GM12878 (cell line): Measurements from ENCODE around the gene DEFB115. TPM values are rescaled to one million over a fixed set of nuclear protein-coding genes. Genes with fewer than 3 reads are reported as not detected.

Source experiments
- CREB1 ChIP-seq: IDR thresholded peaks from 2 replicates; pipeline ENCODE4 v1.6.1; 2012; ENCODE audit warnings: low read depth, mild to moderate bottlenecking, inconsistent platforms
- DPF2 ChIP-seq: fragments of 450-650 bp; IDR thresholded peaks from 2 replicates; pipeline ENCODE4 v1.6.1; 2017; ENCODE audit warnings: mild to moderate bottlenecking
- E2F8 ChIP-seq: fragments of 450-650 bp; IDR thresholded peaks from 2 replicates; pipeline ENCODE4 v1.6.1; 2018; ENCODE audit warnings: mild to moderate bottlenecking, low read depth, moderate library complexity; ENCODE audit not compliant: partially characterized antibody
- HSF1 ChIP-seq: fragments of 150-350 bp; IDR thresholded peaks from 2 replicates; pipeline ENCODE4 v1.6.1; 2014; ENCODE audit warnings: mild to moderate bottlenecking, low read depth, low read length
- JUND ChIP-seq: IDR thresholded peaks from 2 replicates; pipeline ENCODE4 v1.6.1; 2012; ENCODE audit warnings: low read depth, mild to moderate bottlenecking, low read length, improper control_type of control experiment, moderate library complexity
- MYB ChIP-seq: fragments of 150-350 bp; IDR thresholded peaks from 2 replicates; pipeline ENCODE4 v1.6.1; 2014; ENCODE audit warnings: mild to moderate bottlenecking, low read depth, low read length, borderline replicate concordance
- RB1 ChIP-seq: fragments of 450-650 bp; formaldehyde crosslinking; IDR thresholded peaks from 2 replicates; pipeline ENCODE4 v1.6.1; 2017; ENCODE audit warnings: mild to moderate bottlenecking, borderline replicate concordance
- SKIL ChIP-seq: fragments of 450-650 bp; IDR thresholded peaks from 2 replicates; pipeline ENCODE4 v1.6.1; 2017; ENCODE audit warnings: mild to moderate bottlenecking, low read depth, inconsistent platforms; ENCODE audit not compliant: poor library complexity, severe bottlenecking
- SMAD5 ChIP-seq: IDR thresholded peaks from 2 replicates; pipeline ENCODE4 v1.6.1; 2016; ENCODE audit warnings: antibody characterized with exemption, low read depth
- STAT3 ChIP-seq: IDR thresholded peaks from 2 replicates; pipeline ENCODE4 v1.6.1; 2011; ENCODE audit warnings: low read depth, low read length, improper control_type of control experiment
- TARDBP ChIP-seq: IDR thresholded peaks from 2 replicates; pipeline ENCODE4 v1.6.1; 2016; ENCODE audit warnings: borderline replicate concordance
- polyA plus RNA-seq, 11 experiments: library from polyadenylated mRNA; depleted of rRNA in 4 of 11; unstranded in 6 of 11; stranded (reverse) in 5 of 11; fragments of >200 nt; fragmentation: Nextera tagmentation in 4 of 11; fragmentation: Illumina TruSeq in 1 of 11; extraction: Ambion mirVana in 4 of 11; extraction: Trizol in 1 of 11; gene quantifications; 1 replicate in 1 of 11; 2 replicates in 10 of 11; pipeline versions ENCODE4 v1.2.1 to v1.2.3, GENCODE V29; 2011 to 2016; ENCODE audit warnings: inconsistent platforms in 2 of 11, missing spikeins in 2 of 11, low read depth in 1 of 11
- total RNA-seq, 4 experiments: library from RNA; depleted of rRNA in 3 of 4; stranded (reverse); fragments of >200 nt in 3 of 4; fragmentation: Illumina TruSeq in 1 of 4; extraction: Trizol in 1 of 4; gene quantifications; 2 replicates each; pipeline versions ENCODE4 v1.2.1 to v1.2.3, GENCODE V29; 2013 to 2021

The DEFB115 gene
- total and polyA plus RNA-seq, 10 of the 15 experiments (the other 5 are each of a cell fraction or from before 2014, with no cell fraction given) = not detected

GRCh38 chr20:31308535-31309162 is 51.2 kb downstream of the DEFB115 start, which contains the start of gene DEFB116 (continued):
- TF ChIP-seq TARDBP (no peak), E2F8 (no peak), STAT3 (no peak), RB1 (no peak), SKIL (no peak), SMAD5 (no peak), HSF1 (no peak), CREB1 (no peak), JUND (no peak), DPF2 (no peak), MYB (no peak)

Other genes with a start within 250 kb of the DEFB115 start
- not detected in 2 replicates for gene DEFB116, start 50.9 kb downstream of the DEFB115 start, total RNA-seq (2014; rRNA removed)
- not detected in 2 replicates for gene DEFB116, start 50.9 kb downstream of the DEFB115 start, total RNA-seq (2014; rRNA removed; fragmentation: Illumina TruSeq; extraction: Trizol)
- not detected in 2 replicates for gene DEFB116, start 50.9 kb downstream of the DEFB115 start, total RNA-seq (2021)
- gene DEFB116, start 50.9 kb downstream of the DEFB115 start, polyA plus RNA-seq (2011; rRNA removed) = not detected in 2 replicates
- gene DEFB116, start 50.9 kb downstream of the DEFB115 start, polyA plus RNA-seq (2014; fragmentation: Illumina TruSeq; extraction: Trizol) = not detected in 2 replicates
- not detected for gene DEFB116, start 50.9 kb downstream of the DEFB115 start, polyA plus RNA-seq (2014; fragmentation: Nextera tagmentation; extraction: Ambion mirVana)
- gene DEFB116, start 50.9 kb downstream of the DEFB115 start, polyA plus RNA-seq (2014; rRNA removed) = not detected in 2 replicates
- gene DEFB116, start 50.9 kb downstream of the DEFB115 start, polyA plus RNA-seq (2016; fragmentation: Nextera tagmentation; extraction: Ambion mirVana) = not detected
- not detected in 2 replicates for gene DEFB118, start 110.9 kb downstream of the DEFB115 start, total RNA-seq (2014; rRNA removed)
- not detected in 2 replicates for gene DEFB118, start 110.9 kb downstream of the DEFB115 start, total RNA-seq (2014; rRNA removed; fragmentation: Illumina TruSeq; extraction: Trizol)
- not detected in 2 replicates for gene DEFB118, start 110.9 kb downstream of the DEFB115 start, total RNA-seq (2021)
- not detected in 2 replicates for gene DEFB118, start 110.9 kb downstream of the DEFB115 start, polyA plus RNA-seq (2011; rRNA removed)
- not detected in 2 replicates for gene DEFB118, start 110.9 kb downstream of the DEFB115 start, polyA plus RNA-seq (2014; fragmentation: Illumina TruSeq; extraction: Trizol)
- not detected for gene DEFB118, start 110.9 kb downstream of the DEFB115 start, polyA plus RNA-seq (2014; fragmentation: Nextera tagmentation; extraction: Ambion mirVana)
- not detected in 2 replicates for gene DEFB118, start 110.9 kb downstream of the DEFB115 start, polyA plus RNA-seq (2014; rRNA removed)
- not detected for gene DEFB118, start 110.9 kb downstream of the DEFB115 start, polyA plus RNA-seq (2016; fragmentation: Nextera tagmentation; extraction: Ambion mirVana)
- not detected in 2 replicates for gene DEFB119, start 132.9 kb downstream of the DEFB115 start, total RNA-seq (2014; rRNA removed)
- not detected in 2 replicates for gene DEFB119, start 132.9 kb downstream of the DEFB115 start, total RNA-seq (2014; rRNA removed; fragmentation: Illumina TruSeq; extraction: Trizol)
- not detected in 2 replicates for gene DEFB119, start 132.9 kb downstream of the DEFB115 start, total RNA-seq (2021)
- gene DEFB119, start 132.9 kb downstream of the DEFB115 start, polyA plus RNA-seq (2011; rRNA removed) = not detected in 2 replicates
- not detected in 2 replicates for gene DEFB119, start 132.9 kb downstream of the DEFB115 start, polyA plus RNA-seq (2014; fragmentation: Illumina TruSeq; extraction: Trizol)
- not detected for gene DEFB119, start 132.9 kb downstream of the DEFB115 start, polyA plus RNA-seq (2014; fragmentation: Nextera tagmentation; extraction: Ambion mirVana)
- not detected in 2 replicates for gene DEFB119, start 132.9 kb downstream of the DEFB115 start, polyA plus RNA-seq (2014; rRNA removed)
- not detected for gene DEFB119, start 132.9 kb downstream of the DEFB115 start, polyA plus RNA-seq (2016; fragmentation: Nextera tagmentation; extraction: Ambion mirVana)
- not detected in 2 replicates for gene DEFB121, start 148.6 kb downstream of the DEFB115 start, total RNA-seq (2014; rRNA removed)
- not detected in 2 replicates for gene DEFB121, start 148.6 kb downstream of the DEFB115 start, total RNA-seq (2014; rRNA removed; fragmentation: Illumina TruSeq; extraction: Trizol)
- not detected in 2 replicates for gene DEFB121, start 148.6 kb downstream of the DEFB115 start, total RNA-seq (2021)
- not detected in 2 replicates for gene DEFB121, start 148.6 kb downstream of the DEFB115 start, polyA plus RNA-seq (2011; rRNA removed)
- gene DEFB121, start 148.6 kb downstream of the DEFB115 start, polyA plus RNA-seq (2014; fragmentation: Illumina TruSeq; extraction: Trizol) = not detected in 2 replicates
- gene DEFB121, start 148.6 kb downstream of the DEFB115 start, polyA plus RNA-seq (2014; fragmentation: Nextera tagmentation; extraction: Ambion mirVana) = not detected
- not detected in 2 replicates for gene DEFB121, start 148.6 kb downstream of the DEFB115 start, polyA plus RNA-seq (2014; rRNA removed)
- not detected for gene DEFB121, start 148.6 kb downstream of the DEFB115 start, polyA plus RNA-seq (2016; fragmentation: Nextera tagmentation; extraction: Ambion mirVana)
- gene DEFB123, start 183.0 kb downstream of the DEFB115 start, total RNA-seq (2014; rRNA removed) = not detected in 2 replicates
- gene DEFB123, start 183.0 kb downstream of the DEFB115 start, total RNA-seq (2014; rRNA removed; fragmentation: Illumina TruSeq; extraction: Trizol) = not detected in 2 replicates
- not detected in 2 replicates for gene DEFB123, start 183.0 kb downstream of the DEFB115 start, total RNA-seq (2021)
- gene DEFB123, start 183.0 kb downstream of the DEFB115 start, polyA plus RNA-seq (2011; rRNA removed) = not detected in 2 replicates
- not detected in 2 replicates for gene DEFB123, start 183.0 kb downstream of the DEFB115 start, polyA plus RNA-seq (2014; fragmentation: Illumina TruSeq; extraction: Trizol)
- gene DEFB123, start 183.0 kb downstream of the DEFB115 start, polyA plus RNA-seq (2014; fragmentation: Nextera tagmentation; extraction: Ambion mirVana) = not detected
- not detected in 2 replicates for gene DEFB123, start 183.0 kb downstream of the DEFB115 start, polyA plus RNA-seq (2014; rRNA removed)
- gene DEFB123, start 183.0 kb downstream of the DEFB115 start, polyA plus RNA-seq (2016; fragmentation: Nextera tagmentation; extraction: Ambion mirVana) = not detected
- not detected in 2 replicates for gene DEFB124, start 217.5 kb downstream of the DEFB115 start, total RNA-seq (2014; rRNA removed)
- gene DEFB124, start 217.5 kb downstream of the DEFB115 start, total RNA-seq (2014; rRNA removed; fragmentation: Illumina TruSeq; extraction: Trizol) = not detected in 2 replicates
- not detected in 2 replicates for gene DEFB124, start 217.5 kb downstream of the DEFB115 start, total RNA-seq (2021)
- gene DEFB124, start 217.5 kb downstream of the DEFB115 start, polyA plus RNA-seq (2011; rRNA removed) = not detected in 2 replicates
- gene DEFB124, start 217.5 kb downstream of the DEFB115 start, polyA plus RNA-seq (2014; fragmentation: Illumina TruSeq; extraction: Trizol) = not detected in 2 replicates
- not detected for gene DEFB124, start 217.5 kb downstream of the DEFB115 start, polyA plus RNA-seq (2014; fragmentation: Nextera tagmentation; extraction: Ambion mirVana)
- gene DEFB124, start 217.5 kb downstream of the DEFB115 start, polyA plus RNA-seq (2014; rRNA removed) = not detected in 2 replicates
- gene DEFB124, start 217.5 kb downstream of the DEFB115 start, polyA plus RNA-seq (2016; fragmentation: Nextera tagmentation; extraction: Ambion mirVana) = not detected
- gene REM1, start 217.6 kb downstream of the DEFB115 start, total RNA-seq (2014; rRNA removed) = not detected in 2 replicates
- not detected in 2 replicates for gene REM1, start 217.6 kb downstream of the DEFB115 start, total RNA-seq (2014; rRNA removed; fragmentation: Illumina TruSeq; extraction: Trizol)
- gene REM1, start 217.6 kb downstream of the DEFB115 start, total RNA-seq (2021) = not detected in 2 replicates
- gene REM1, start 217.6 kb downstream of the DEFB115 start, polyA plus RNA-seq (2011; rRNA removed) = not detected in 2 replicates
- gene REM1, start 217.6 kb downstream of the DEFB115 start, polyA plus RNA-seq (2014; fragmentation: Illumina TruSeq; extraction: Trizol) = not detected in 2 replicates
- not detected for gene REM1, start 217.6 kb downstream of the DEFB115 start, polyA plus RNA-seq (2014; fragmentation: Nextera tagmentation; extraction: Ambion mirVana)
- not detected in 2 replicates for gene REM1, start 217.6 kb downstream of the DEFB115 start, polyA plus RNA-seq (2014; rRNA removed)
- gene REM1, start 217.6 kb downstream of the DEFB115 start, polyA plus RNA-seq (2016; fragmentation: Nextera tagmentation; extraction: Ambion mirVana) = not detected